ENCODE data around the gene IRX5.

The IRX5 gene

GRCh38 chr16:54974367-54974766 is 43.7 kb downstream of the IRX5 start:
- no peak overlapping the region for H3K4me3 ChIP-seq (ENCODE audit: low read depth, low read length)
- TF ChIP-seq CTCF (IDR thresholded peaks at IDR 0.05; ENCODE audit: control insufficient read depth, extremely low read depth, insufficient read depth): no peak
- DNase-seq (ENCODE audit: low read depth): no peak

GRCh38 chr16:54976651-54977200 is 46.1 kb downstream of the IRX5 start:
- no peak for TF ChIP-seq CTCF (IDR thresholded peaks at IDR 0.05; ENCODE audit: control insufficient read depth, extremely low read depth, insufficient read depth)
- no peak overlapping the region for H3K4me3 ChIP-seq (ENCODE audit: low read depth, low read length)
- no peak for DNase-seq (ENCODE audit: low read depth)

GRCh38 chr16:54977211-54977610 is 46.5 kb downstream of the IRX5 start:
- TF ChIP-seq CTCF (IDR thresholded peaks at IDR 0.05; ENCODE audit: control insufficient read depth, extremely low read depth, insufficient read depth): no peak
- DNase-seq (ENCODE audit: low read depth): no peak
- H3K4me3 ChIP-seq (ENCODE audit: low read depth, low read length): no peak overlapping the region

DNA sequence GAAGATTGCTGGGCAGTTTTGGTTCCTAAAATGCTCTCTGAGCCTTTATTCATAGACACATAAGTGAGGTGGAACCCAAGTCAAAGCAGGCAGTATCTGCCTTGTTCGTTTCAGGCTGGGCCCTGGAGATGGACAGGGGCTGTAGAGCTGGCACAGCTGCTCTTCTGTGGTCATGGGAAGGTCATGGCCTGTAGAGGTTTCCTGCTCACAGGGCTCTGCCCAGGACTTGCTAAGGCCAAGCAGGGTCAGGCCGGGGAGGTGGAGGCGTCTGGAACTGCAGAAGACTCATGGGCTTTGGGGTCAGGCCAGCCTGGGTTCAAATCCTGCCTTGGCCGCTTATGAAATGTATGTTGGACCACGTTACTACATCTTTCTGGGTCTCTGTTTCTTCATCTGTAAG is 50.2 kb downstream of the IRX5 start:
- H3K4me3 ChIP-seq (ENCODE audit: low read depth, low read length): no peak overlapping the region
- no peak for TF ChIP-seq CTCF (IDR thresholded peaks at IDR 0.05; ENCODE audit: control insufficient read depth, extremely low read depth, insufficient read depth)
- no peak for DNase-seq (ENCODE audit: low read depth)
